GM23248 (cell line): Measurements from ENCODE around the gene CD83.

Source experiments
- EZH2 ChIP-seq: fragments of 200-600 bp; sonication (generic); IDR thresholded peaks from 2 replicates; pipeline ENCODE4 v1.6.1; 2018; ENCODE audit warnings: antibody characterized with exemption, mild to moderate bottlenecking; ENCODE audit not compliant: insufficient read depth, poor library complexity, severe bottlenecking
- EZH2phosphoT487 ChIP-seq: fragments of 200-600 bp; sonication (generic); IDR thresholded peaks from 2 replicates; pipeline ENCODE4 v1.6.1; 2018; ENCODE audit warnings: antibody characterized with exemption, moderate library complexity, mild to moderate bottlenecking, low read depth; ENCODE audit not compliant: insufficient read depth

- TF ChIP-seq EZH2 (no peak), EZH2phosphoT487 (no peak)
Measured at GRCh38 chr6:14074476-14075094, 43.0 kb upstream of the CD83 start.
